ENCODE data around the gene AK8.

DNA sequence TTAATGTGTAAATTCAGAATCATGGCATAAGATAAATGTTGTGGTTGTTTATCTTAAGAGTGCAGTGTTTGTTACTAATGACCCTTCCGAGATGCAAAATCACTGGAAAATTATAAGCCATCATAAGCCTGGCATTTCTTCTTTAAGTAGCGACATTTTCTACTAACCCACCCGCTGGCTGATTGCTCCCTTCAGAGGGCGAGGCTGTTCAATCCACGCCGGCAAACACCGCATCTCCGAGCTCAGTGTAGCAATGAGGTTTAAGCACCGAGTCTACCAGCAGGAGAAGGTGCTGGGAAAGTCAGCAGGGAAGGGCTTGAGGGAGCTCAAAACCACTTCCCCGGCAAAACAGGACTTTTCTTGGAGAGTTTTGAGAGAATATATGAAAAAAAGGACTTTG lies 52.7 kb downstream of the AK8 start:
- TF ChIP-seq, protein P1, sequence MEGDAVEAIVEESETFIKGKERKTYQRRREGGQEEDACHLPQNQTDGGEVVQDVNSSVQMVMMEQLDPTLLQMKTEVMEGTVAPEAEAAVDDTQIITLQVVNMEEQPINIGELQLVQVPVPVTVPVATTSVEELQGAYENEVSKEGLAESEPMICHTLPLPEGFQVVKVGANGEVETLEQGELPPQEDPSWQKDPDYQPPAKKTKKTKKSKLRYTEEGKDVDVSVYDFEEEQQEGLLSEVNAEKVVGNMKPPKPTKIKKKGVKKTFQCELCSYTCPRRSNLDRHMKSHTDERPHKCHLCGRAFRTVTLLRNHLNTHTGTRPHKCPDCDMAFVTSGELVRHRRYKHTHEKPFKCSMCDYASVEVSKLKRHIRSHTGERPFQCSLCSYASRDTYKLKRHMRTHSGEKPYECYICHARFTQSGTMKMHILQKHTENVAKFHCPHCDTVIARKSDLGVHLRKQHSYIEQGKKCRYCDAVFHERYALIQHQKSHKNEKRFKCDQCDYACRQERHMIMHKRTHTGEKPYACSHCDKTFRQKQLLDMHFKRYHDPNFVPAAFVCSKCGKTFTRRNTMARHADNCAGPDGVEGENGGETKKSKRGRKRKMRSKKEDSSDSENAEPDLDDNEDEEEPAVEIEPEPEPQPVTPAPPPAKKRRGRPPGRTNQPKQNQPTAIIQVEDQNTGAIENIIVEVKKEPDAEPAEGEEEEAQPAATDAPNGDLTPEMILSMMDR (IDR thresholded peaks at IDR 0.05; ENCODE audit: poor library complexity), result no peak
- TF ChIP-seq EZH2phosphoT487 (IDR thresholded peaks at IDR 0.05; ENCODE audit: low read depth, severe bottlenecking, unreplicated experiment) (no peak), EZH2 (IDR thresholded peaks at IDR 0.05; ENCODE audit: borderline replicate concordance) (no peak)
